Prostate gland (tissue), 2 donors: ENCODE measurements around the gene DENND2A.

ENCODE experiments used
- POLR2A ChIP-seq: fragments of 450-650 bp; IDR thresholded peaks from one replicate; pipeline ENCODE4 v1.6.1; 2016; ENCODE audit warnings: antibody characterized with exemption, mild to moderate bottlenecking
- TF ChIP-seq, protein P1 (sequence below), 4 experiments: fragments of 200-600 bp in 2 of 4; fragments of 450-650 bp in 2 of 4; sonication (generic) in 2 of 4; IDR thresholded peaks; 1 replicate in 3 of 4; 2 replicates in 1 of 4; pipeline ENCODE4 v1.5.1; 2016 to 2019; ENCODE audit warnings: antibody characterized with exemption in 4 of 4, mild to moderate bottlenecking in 2 of 4, moderate library complexity in 2 of 4

DNA sequence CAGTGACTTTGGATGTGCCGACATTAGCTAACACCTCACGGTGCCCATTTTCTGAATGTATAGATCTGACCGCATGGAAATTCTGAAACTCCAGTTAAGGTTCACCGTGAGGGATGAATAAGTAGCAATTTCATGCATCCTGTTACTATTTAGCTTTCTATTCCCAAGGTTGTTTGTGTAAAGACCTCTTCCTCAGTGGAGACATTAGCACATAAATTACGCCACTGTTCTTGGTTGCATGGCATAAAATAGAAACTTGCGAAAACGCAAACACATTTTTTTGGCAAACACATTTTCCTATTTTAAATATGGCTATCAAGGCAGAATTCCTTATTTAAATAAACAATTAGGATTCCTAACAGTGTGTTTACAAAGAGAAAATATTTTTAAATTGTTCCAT is 36.5 kb downstream of the DENND2A start:
- TF ChIP-seq, protein P1, sequence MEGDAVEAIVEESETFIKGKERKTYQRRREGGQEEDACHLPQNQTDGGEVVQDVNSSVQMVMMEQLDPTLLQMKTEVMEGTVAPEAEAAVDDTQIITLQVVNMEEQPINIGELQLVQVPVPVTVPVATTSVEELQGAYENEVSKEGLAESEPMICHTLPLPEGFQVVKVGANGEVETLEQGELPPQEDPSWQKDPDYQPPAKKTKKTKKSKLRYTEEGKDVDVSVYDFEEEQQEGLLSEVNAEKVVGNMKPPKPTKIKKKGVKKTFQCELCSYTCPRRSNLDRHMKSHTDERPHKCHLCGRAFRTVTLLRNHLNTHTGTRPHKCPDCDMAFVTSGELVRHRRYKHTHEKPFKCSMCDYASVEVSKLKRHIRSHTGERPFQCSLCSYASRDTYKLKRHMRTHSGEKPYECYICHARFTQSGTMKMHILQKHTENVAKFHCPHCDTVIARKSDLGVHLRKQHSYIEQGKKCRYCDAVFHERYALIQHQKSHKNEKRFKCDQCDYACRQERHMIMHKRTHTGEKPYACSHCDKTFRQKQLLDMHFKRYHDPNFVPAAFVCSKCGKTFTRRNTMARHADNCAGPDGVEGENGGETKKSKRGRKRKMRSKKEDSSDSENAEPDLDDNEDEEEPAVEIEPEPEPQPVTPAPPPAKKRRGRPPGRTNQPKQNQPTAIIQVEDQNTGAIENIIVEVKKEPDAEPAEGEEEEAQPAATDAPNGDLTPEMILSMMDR (IDR thresholded peaks at IDR 0.05), result no peak
- no peak for TF ChIP-seq POLR2A
